Adrenal gland (tissue), 12 donors: ENCODE data around the gene SKIC3. TPM values are rescaled to one million over a fixed set of nuclear protein-coding genes. Genes with fewer than 3 reads are reported as not detected.
A peak's percentile ranks its signal among the peaks of the same experiment; 100 is the strongest.

ENCODE experiments used
- DNase-seq, 7 donors: peaks; one replicate each; pipeline ENCODE4 v3.0.0-alpha.2; 2019 to 2020
- H3K27ac ChIP-seq, 5 donors: fragments of 200-600 bp; sonication (generic) in 4 of 5; 1 replicate in 3 of 5; 2 replicates in 2 of 5; pipeline versions ENCODE4 v1.5.1 to v1.8.0; 2016 to 2020; ENCODE audit warnings: mild to moderate bottlenecking in 1 of 5
- H3K27me3 ChIP-seq: fragments of 200-600 bp; 2 replicates; pipeline ENCODE4 v1.8.0; 2021
- H3K36me3 ChIP-seq, 2 donors: fragments of 200-600 bp; replicated peaks in 1 of 2; 1 replicate in 1 of 2; 2 replicates in 1 of 2; pipeline versions ENCODE4 v1.5.1 to v1.8.0; 2018 to 2022
- H3K4me1 ChIP-seq, 2 donors: fragments of 200-600 bp; replicated peaks in 1 of 2; 1 replicate in 1 of 2; 2 replicates in 1 of 2; pipeline versions ENCODE4 v1.5.1 to v1.8.0; 2018 to 2021
- H3K4me3 ChIP-seq, 4 donors: fragments of 200-600 bp; sonication (generic) in 3 of 4; one replicate each; pipeline ENCODE4 v1.5.1; 2016 to 2018
- H3K9me3 ChIP-seq, 3 donors: fragments of 200-600 bp; sonication (generic) in 1 of 3; replicated peaks in 1 of 3; 1 replicate in 2 of 3; 2 replicates in 1 of 3; pipeline versions ENCODE4 v1.5.1 to v1.8.0; 2016 to 2021
- POLR2A ChIP-seq, 2 donors: fragments of 450-650 bp; IDR thresholded peaks; one replicate each; pipeline ENCODE4 v1.6.1; 2017; ENCODE audit warnings: antibody characterized with exemption in 2 of 2, mild to moderate bottlenecking in 2 of 2, moderate library complexity in 1 of 2
- WGBS, 4 donors: extraction: QIAGEN DNeasy Blood & Tissue Kit in 2 of 4; methylation state at CpG; one replicate each; pipeline versions ENCODE4 v1.1.5 to v1.1.7; 2013 to 2017; 5-methylcytosine and 5-hydroxymethylcytosine counted together
- intact Hi-C, 2 donors: fragments of 100-400 bp; cut with DNase I; formaldehyde crosslinking; loops; one replicate each; pipeline versions ENCODE4 v1.14.1 to v1.15.0; 2022 to 2023
- polyA plus RNA-seq, 3 donors: library from polyadenylated mRNA; stranded (reverse); fragments of 200-250 nt in 2 of 3; fragments of 350-450 nt in 1 of 3; fragmentation: Illumina TruSeq in 1 of 3; extraction: RNeasy Lipid Tissue Mini Kit (QIAGEN cat#74804) in 1 of 3; gene quantifications; one replicate each; pipeline ENCODE4 v1.2.3, GENCODE V29; 2013 to 2014
- total RNA-seq, 9 donors: library from RNA; depleted of rRNA in 4 of 9; stranded (reverse); fragments of >200 nt in 4 of 9; fragments of 120-200 nt in 1 of 9; fragmentation: NEBNext Ultra II Directional in 1 of 9; extraction: Animal tissue kit (Norgen Biotek cat#: 25700) in 1 of 9; gene quantifications; one replicate each; pipeline versions ENCODE4 v1.1.0 to v1.2.4, GENCODE V29; 2013 to 2023
- TF ChIP-seq, protein P1 (sequence below), 6 experiments: fragments of 450-650 bp in 4 of 6; fragments of 200-600 bp in 2 of 6; sonication (generic) in 1 of 6; IDR thresholded peaks; 1 replicate in 5 of 6; 2 replicates in 1 of 6; pipeline versions ENCODE4 v1.5.1 to v1.8.0; 2016 to 2021; ENCODE audit warnings: antibody characterized with exemption in 6 of 6, mild to moderate bottlenecking in 2 of 6, moderate library complexity in 1 of 6
- donor health status: healthy with polysubstance abuse.
- donor health status: Bipolar disorder and iron deficiency.
- donor health status: DM: yes; HTN: yes; CAD: no.
- donor health status: DM: no; HTN: no; CAD: no.
- donor health status: DM: no; HTN: no; CAD: no.
- donor health status: DM: yes; HTN: yes; CAD: no.

Gene SKIC3
- total and polyA plus RNA-seq, 12 donors = 17.5 to 108 (median 73.3) TPM

- intact Hi-C loops = no loop called here
- DNase-seq = peak in 3 of 7 donors; percentile 16 to 35 (median 22)
- H3K9me3 ChIP-seq = no peaks in the 10 kb centered on the region
- H3K4me1 ChIP-seq = peaks cover 0 to 15% of the 10 kb centered on the region in 2 donors
- no peak for TF ChIP-seq POLR2A (IDR thresholded peaks at IDR 0.05)
- TF ChIP-seq, protein P1, sequence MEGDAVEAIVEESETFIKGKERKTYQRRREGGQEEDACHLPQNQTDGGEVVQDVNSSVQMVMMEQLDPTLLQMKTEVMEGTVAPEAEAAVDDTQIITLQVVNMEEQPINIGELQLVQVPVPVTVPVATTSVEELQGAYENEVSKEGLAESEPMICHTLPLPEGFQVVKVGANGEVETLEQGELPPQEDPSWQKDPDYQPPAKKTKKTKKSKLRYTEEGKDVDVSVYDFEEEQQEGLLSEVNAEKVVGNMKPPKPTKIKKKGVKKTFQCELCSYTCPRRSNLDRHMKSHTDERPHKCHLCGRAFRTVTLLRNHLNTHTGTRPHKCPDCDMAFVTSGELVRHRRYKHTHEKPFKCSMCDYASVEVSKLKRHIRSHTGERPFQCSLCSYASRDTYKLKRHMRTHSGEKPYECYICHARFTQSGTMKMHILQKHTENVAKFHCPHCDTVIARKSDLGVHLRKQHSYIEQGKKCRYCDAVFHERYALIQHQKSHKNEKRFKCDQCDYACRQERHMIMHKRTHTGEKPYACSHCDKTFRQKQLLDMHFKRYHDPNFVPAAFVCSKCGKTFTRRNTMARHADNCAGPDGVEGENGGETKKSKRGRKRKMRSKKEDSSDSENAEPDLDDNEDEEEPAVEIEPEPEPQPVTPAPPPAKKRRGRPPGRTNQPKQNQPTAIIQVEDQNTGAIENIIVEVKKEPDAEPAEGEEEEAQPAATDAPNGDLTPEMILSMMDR (IDR thresholded peaks at IDR 0.05) = no peak
- no peak overlapping the region for H3K4me3 ChIP-seq
- H3K27ac ChIP-seq = peak overlapping the region in 2 of 5 donors; percentile 9 to 35
- no peaks in the 10 kb centered on the region for H3K27me3 ChIP-seq
- H3K36me3 ChIP-seq = peaks cover 0 to 32% of the 10 kb centered on the region in 2 donors
These were observed 21.0 kb downstream of the SKIC3 start for GRCh38 chr5:95533761-95534160.

DNA sequence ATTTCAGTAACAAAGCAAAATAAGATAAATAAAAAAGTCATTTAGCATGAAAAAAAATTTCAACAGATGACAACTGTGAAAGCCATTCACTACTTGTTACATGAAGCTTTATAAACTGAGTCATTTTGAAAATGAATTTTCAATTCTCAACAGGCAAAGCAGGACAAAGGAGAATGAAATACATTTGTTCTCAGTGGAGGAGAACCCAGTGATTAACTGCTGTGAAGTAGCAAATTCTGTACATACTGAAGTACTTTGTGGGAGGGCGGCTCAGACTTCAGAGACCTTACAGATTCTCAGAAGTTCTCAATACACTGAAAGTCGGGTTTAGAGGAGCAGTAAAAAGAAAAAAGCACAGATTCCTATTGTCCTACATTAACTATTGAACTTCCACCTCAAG is 21.7 kb downstream of the SKIC3 start:
- Histone ChIP-seq H3K4me1 (peaks cover 0 to 15% of the 10 kb centered on the region in 2 donors), H3K27ac (no peak overlapping the region), H3K36me3 (peaks cover 0 to 32% of the 10 kb centered on the region in 2 donors), H3K27me3 (no peaks in the 10 kb centered on the region), H3K4me3 (no peak overlapping the region), H3K9me3 (no peaks in the 10 kb centered on the region)
- no peak for DNase-seq
- TF ChIP-seq, protein P1 (IDR thresholded peaks at IDR 0.05) = no peak
- TF ChIP-seq POLR2A (IDR thresholded peaks at IDR 0.05) = no peak
- 74 to 84% (median 81%) methylated on average over 2 of the region's 2 CpGs for WGBS, 4 donors
- intact Hi-C loops = no loop called here

DNA sequence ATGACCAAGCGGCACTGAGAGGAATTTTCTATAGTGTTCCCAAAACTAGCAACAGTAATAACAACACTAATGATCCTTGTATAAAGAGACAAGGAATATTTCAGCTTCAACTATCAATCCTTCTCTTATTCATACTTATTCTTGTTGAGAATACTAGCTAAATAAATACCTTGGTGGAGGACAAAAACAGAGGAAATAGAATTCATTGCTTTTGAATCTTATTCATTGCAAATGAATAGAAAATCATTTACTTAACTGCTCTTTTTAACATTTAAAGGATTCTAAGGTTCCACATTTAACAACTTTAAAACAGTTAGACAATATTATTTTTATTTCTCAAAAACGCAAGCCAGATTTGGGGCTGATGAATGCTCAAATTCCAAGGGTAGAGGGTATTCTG is 22.4 kb downstream of the SKIC3 start:
- H3K27me3 ChIP-seq = no peaks in the 10 kb centered on the region
- peaks cover 0 to 36% of the 10 kb centered on the region in 2 donors for H3K36me3 ChIP-seq
- DNase-seq = no peak
- 88 to 97% (median 96%) methylated on average over 2 of the region's 2 CpGs for WGBS, 4 donors
- H3K4me3 ChIP-seq = no peak overlapping the region
- TF ChIP-seq, protein P1 (IDR thresholded peaks at IDR 0.05) = no peak
- TF ChIP-seq POLR2A (IDR thresholded peaks at IDR 0.05) = no peak
- intact Hi-C loops = no loop called here
- H3K4me1 ChIP-seq = peaks cover 0 to 15% of the 10 kb centered on the region in 2 donors
- H3K9me3 ChIP-seq = no peaks in the 10 kb centered on the region
- H3K27ac ChIP-seq = no peak overlapping the region

DNA sequence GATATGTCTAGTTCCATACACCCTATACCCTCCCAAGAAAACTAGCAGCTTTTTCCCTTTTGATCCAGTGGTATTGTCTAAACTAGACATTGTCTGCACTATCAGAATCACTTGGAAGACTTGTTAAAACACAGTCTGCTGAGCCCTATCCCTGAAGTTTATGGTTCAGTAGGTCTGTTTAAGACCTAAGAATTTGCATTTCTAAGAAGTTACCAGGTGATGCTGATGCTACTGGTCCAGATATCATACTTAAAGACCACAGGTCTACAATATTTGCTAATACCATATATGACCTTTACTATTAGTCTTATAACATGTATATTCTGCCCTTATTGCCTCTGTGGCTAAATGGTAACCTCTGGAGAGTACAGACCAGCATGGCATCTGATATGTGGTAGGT is 23.3 kb downstream of the SKIC3 start:
- TF ChIP-seq, protein P1 (IDR thresholded peaks at IDR 0.05) = no peak
- no peak for TF ChIP-seq POLR2A (IDR thresholded peaks at IDR 0.05)
- DNase-seq = no peak
- intact Hi-C loops = no loop called here
- Histone ChIP-seq H3K4me1 (peaks cover 0 to 15% of the 10 kb centered on the region in 2 donors), H3K4me3 (no peak overlapping the region), H3K9me3 (no peaks in the 10 kb centered on the region), H3K36me3 (peaks cover 0 to 34% of the 10 kb centered on the region in 2 donors), H3K27ac (no peak overlapping the region), H3K27me3 (no peaks in the 10 kb centered on the region)
